ENCODE results near the gene DLEU7. TPM values are rescaled to one million over a fixed set of nuclear protein-coding genes. Genes with fewer than 3 reads are reported as not detected.

The DLEU7 gene
- total and polyA plus RNA-seq, 2 of the 8 experiments (the other 6 are each of a cell fraction or from before 2014, with no cell fraction given): 4.9 to 5.2 TPM

GRCh38 chr13:50873991-50874390 is 30.5 kb upstream of the DLEU7 start:
- Histone ChIP-seq H3K23ac (ENCODE audit: insufficient read length) (no peak overlapping the region), H2BK15ac (ENCODE audit: low read length) (no peak overlapping the region), H4K91ac (replicated peaks; ENCODE audit: insufficient read length, low read length) (no peak overlapping the region), H3K14ac (ENCODE audit: insufficient read length) (no peak overlapping the region), H3K18ac (ENCODE audit: extremely low read depth, low read length) (no peak overlapping the region), H4K5ac (ENCODE audit: insufficient read length, low read depth, low read length) (no peak overlapping the region), H3K79me2 (ENCODE audit: control insufficient read depth in 1 of 2, insufficient read depth in 2 of 2, low read length in 2 of 2) (no peaks in the 10 kb centered on the region), H2BK120ac (replicated peaks; ENCODE audit: low read depth, low read length) (no peak overlapping the region), H3K36me3 (ENCODE audit: control insufficient read depth in 2 of 4, insufficient read depth in 4 of 4, low read length in 3 of 4) (no peaks in the 10 kb centered on the region), H2BK20ac (ENCODE audit: low read length) (no peak overlapping the region), H4K8ac (ENCODE audit: extremely low read depth, insufficient read depth, low read length) (no peak overlapping the region), H3K79me1 (ENCODE audit: low read depth, low read length) (no peaks in the 10 kb centered on the region), H4K20me1 (replicated peaks in 1 of 2; ENCODE audit: control insufficient read depth in 1 of 2, insufficient read depth in 2 of 2, low read length in 2 of 2) (no peaks in the 10 kb centered on the region), H3K27me3 (replicated peaks in 1 of 4; ENCODE audit: control insufficient read depth in 3 of 4, extremely low read depth in 1 of 4, insufficient read depth in 3 of 4, low read length in 3 of 4) (no peaks in the 10 kb centered on the region), H3K4me3 (ENCODE audit: extremely low read depth in 1 of 4, insufficient read depth in 2 of 4, low read depth in 3 of 4, low read length in 4 of 4) (no peak overlapping the region), H3K9ac (replicated peaks in 1 of 4; ENCODE audit: extremely low read depth in 1 of 4, low read depth in 3 of 4, low read length in 3 of 4) (no peak overlapping the region), H2AK5ac (ENCODE audit: low read depth, low read length) (no peak overlapping the region), H3K4ac (replicated peaks; ENCODE audit: insufficient read length, low read depth, low read length) (no peak overlapping the region), H2BK12ac (ENCODE audit: low read depth, low read length) (no peak overlapping the region), H3K23me2 (ENCODE audit: low read depth, low read length) (no peaks in the 10 kb centered on the region), H3K56ac (replicated peaks; ENCODE audit: insufficient read length, low read depth, low read length) (no peak overlapping the region), H3K4me1 (replicated peaks in 1 of 4; ENCODE audit: control insufficient read depth in 3 of 4, insufficient read depth in 4 of 4, low read length in 3 of 4) (no peaks in the 10 kb centered on the region), H3K27ac (ENCODE audit: low read depth, low read length) (no peak overlapping the region), H3K4me2 (ENCODE audit: insufficient read depth in 1 of 2, low read depth in 2 of 2, low read length in 2 of 2) (no peak overlapping the region), H3K9me3 (ENCODE audit: insufficient read depth in 2 of 2, low read depth in 1 of 2, low read length in 1 of 2) (no peaks in the 10 kb centered on the region), H2AFZ (ENCODE audit: low read length) (no peak overlapping the region), H2BK5ac (ENCODE audit: low read depth, low read length) (no peak overlapping the region)
- WGBS, 2 experiments (ENCODE audit: extremely low coverage in 1 of 2, insufficient coverage in 1 of 2, insufficient read length in 1 of 2, insufficient replicate concordance in 2 of 2, low coverage in 1 of 2, low lambda C conversion rate in 2 of 2, missing lambda C conversion rate in 1 of 2): 93% methylated on average over 2 of the region's 2 CpGs; no CpG with 5 or more reads in 1 of the 2 experiments
- no peak for TF ChIP-seq CREB1 (IDR thresholded peaks at IDR 0.05)
- no peak for TF ChIP-seq JUND (IDR thresholded peaks at IDR 0.05; ENCODE audit: low read length)
- no peak for TF ChIP-seq TEAD4 (IDR thresholded peaks at IDR 0.05; ENCODE audit: low read depth, low read length)
- no peak for TF ChIP-seq POLR2A (IDR thresholded peaks at IDR 0.05; ENCODE audit: control extremely low read depth in 1 of 2, low read depth in 2 of 2, low read length in 2 of 2)
- TF ChIP-seq CEBPB (IDR thresholded peaks at IDR 0.05; ENCODE audit: low read depth, low read length): no peak
- TF ChIP-seq USF2 (IDR thresholded peaks at IDR 0.05; ENCODE audit: low read length): no peak
- CTCF ChIA-PET (ENCODE audit: partially characterized antibody): no interaction called here
- no peak for FAIRE-seq
- DNase-seq (ENCODE audit: low read depth in 1 of 2, low spot score in 2 of 2): no peak
- POLR2A ChIA-PET (ENCODE audit: partially characterized antibody): no interaction called here

Measured in H1 (cell line).